H1 (cell line): Measurements from ENCODE around the gene KCNE3. TPM values are rescaled to one million over a fixed set of nuclear protein-coding genes. Genes with fewer than 3 reads are reported as not detected.
A peak's percentile ranks its signal among the peaks of the same experiment; 100 is the strongest.

Source experiments
- ASH2L ChIP-seq: fragments of 200-600, 300-600 bp; sonication (generic); IDR thresholded peaks from one replicate; pipeline ENCODE4 v1.7.1; 2017; ENCODE audit warnings: low read length
- BACH1 ChIP-seq: IDR thresholded peaks from 2 replicates; pipeline ENCODE4 v1.6.1; 2012; ENCODE audit warnings: low read length, improper control_type of control experiment
- BRCA1 ChIP-seq: IDR thresholded peaks from 2 replicates; pipeline ENCODE4 v1.6.1; 2012; ENCODE audit warnings: low read depth, low read length, improper control_type of control experiment
- CREB1 ChIP-seq: IDR thresholded peaks from 2 replicates; pipeline ENCODE4 v1.6.1; 2012; ENCODE audit warnings: inconsistent platforms
- FOSL1 ChIP-seq: IDR thresholded peaks from 2 replicates; pipeline ENCODE4 v1.6.1; 2011; ENCODE audit warnings: mild to moderate bottlenecking, low read depth, low read length, moderate library complexity; ENCODE audit not compliant: insufficient read depth
- NRF1 ChIP-seq: IDR thresholded peaks from 2 replicates; pipeline ENCODE4 v1.6.1; 2011; ENCODE audit warnings: mild to moderate bottlenecking, low read depth, low read length, improper control_type of control experiment
- POLR2A ChIP-seq, 2 experiments: IDR thresholded peaks; 1 replicate in 1 of 2; 2 replicates in 1 of 2; pipeline ENCODE4 v1.6.1; 2011; ENCODE audit warnings: low read depth in 2 of 2, low read length in 2 of 2, mild to moderate bottlenecking in 2 of 2; ENCODE audit errors: control extremely low read depth in 1 of 2
- SP4 ChIP-seq: IDR thresholded peaks from 2 replicates; pipeline ENCODE4 v1.6.1; 2012; ENCODE audit warnings: low read length, inconsistent platforms
- TAF1 ChIP-seq: IDR thresholded peaks from 2 replicates; pipeline ENCODE4 v1.6.1; 2011; ENCODE audit warnings: mild to moderate bottlenecking, low read depth, low read length
- polyA plus RNA-seq, 7 experiments: library from polyadenylated mRNA; depleted of rRNA in 3 of 7; stranded (reverse) in 5 of 7; unstranded in 2 of 7; fragments of >200 nt in 5 of 7; fragments of 200-250 nt in 2 of 7; gene quantifications; 1 replicate in 5 of 7; 2 replicates in 1 of 7; 4 replicates in 1 of 7; pipeline versions ENCODE4 v1.2.1 to v1.2.3, GENCODE V29; 2011 to 2013; ENCODE audit warnings: missing spikeins in 2 of 7, mixed read lengths in 2 of 7
- total RNA-seq: library from RNA; stranded (reverse); fragmentation: NEBNext Ultra II Directional; extraction: Animal tissue kit (Norgen Biotek cat#: 25700); gene quantifications from 2 replicates; pipeline ENCODE4 v1.2.1, GENCODE V29; 2021
- TF ChIP-seq, protein P1 (sequence below): IDR thresholded peaks from 2 replicates; pipeline ENCODE4 v1.6.1; 2011; ENCODE audit warnings: low read depth, mild to moderate bottlenecking, low read length; ENCODE audit not compliant: insufficient read depth
- TF ChIP-seq, protein P2 (sequence below): IDR thresholded peaks from 2 replicates; pipeline ENCODE4 v1.6.1; 2012; ENCODE audit warnings: inconsistent platforms

KCNE3 gene
- total and polyA plus RNA-seq, 2 of the 8 experiments (the other 6 are each of a cell fraction or from before 2014, with no cell fraction given) = 1.9 to 3.5 TPM

DNA sequence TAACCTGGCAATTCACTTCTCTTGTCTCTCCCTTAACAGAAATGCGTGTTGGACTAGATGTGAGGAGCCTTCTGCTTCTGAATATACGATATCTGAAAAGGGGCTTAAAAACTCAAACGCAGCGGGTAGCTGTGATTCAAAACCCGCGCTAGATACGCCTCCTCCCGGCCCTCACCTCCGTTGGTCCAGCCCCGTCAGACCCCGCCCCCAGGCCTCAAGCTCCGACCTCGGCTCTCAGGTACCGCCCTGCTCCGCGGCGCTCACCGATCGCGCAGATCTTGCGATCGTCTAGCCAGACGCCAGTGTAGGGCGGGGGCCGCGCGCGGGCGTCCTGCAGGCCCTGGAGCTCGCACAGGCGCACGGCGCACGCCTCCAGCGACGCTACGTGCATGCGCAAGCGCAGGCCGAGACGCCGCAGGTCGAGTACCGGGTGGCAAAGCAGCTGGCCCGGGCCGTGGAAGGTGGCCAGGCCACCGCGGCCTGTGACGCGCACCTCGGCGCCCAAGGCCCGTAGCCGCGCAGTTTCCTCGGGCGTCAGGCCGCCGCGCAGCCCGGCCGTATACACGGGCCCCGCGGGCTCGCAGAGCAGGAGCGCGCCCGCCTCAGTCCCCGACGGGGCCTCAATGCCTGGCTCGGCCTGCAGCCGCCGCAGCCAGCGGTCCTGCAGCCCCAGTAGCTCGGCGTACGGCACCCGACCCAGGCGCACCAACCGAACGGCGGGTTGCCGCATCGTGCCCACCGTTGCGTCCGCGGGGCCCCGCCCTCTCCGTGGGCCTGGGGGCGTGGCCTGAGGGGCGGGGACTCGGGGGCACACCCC is 25.8 kb upstream of the KCNE3 start, which contains the start of gene LIPT2 (continued):
- TF ChIP-seq, protein P1, sequence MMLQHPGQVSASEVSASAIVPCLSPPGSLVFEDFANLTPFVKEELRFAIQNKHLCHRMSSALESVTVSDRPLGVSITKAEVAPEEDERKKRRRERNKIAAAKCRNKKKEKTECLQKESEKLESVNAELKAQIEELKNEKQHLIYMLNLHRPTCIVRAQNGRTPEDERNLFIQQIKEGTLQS = 0 out of 2 replicates have a peak, but pooled peaks have one; percentile 49
- TF ChIP-seq NRF1 (peak; percentile 74), ASH2L (peak; percentile 84), TAF1 (peak; percentile 82), SP4 (0 out of 2 replicates have a peak, but pooled peaks have one; percentile 54), POLR2A (IDR thresholded peaks at IDR 0.05; ENCODE audit: control extremely low read depth in 1 of 2, low read depth in 2 of 2, low read length in 2 of 2) (peak; percentile 87 to 91), BACH1 (peak; percentile 8; the same call in 1 of the 2 replicates), CREB1 (peak; percentile 93), FOSL1 (no peak), BRCA1 (no peak)
- TF ChIP-seq, protein P2, sequence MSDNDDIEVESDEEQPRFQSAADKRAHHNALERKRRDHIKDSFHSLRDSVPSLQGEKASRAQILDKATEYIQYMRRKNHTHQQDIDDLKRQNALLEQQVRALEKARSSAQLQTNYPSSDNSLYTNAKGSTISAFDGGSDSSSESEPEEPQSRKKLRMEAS = peak; percentile 55
